IPS-NIHi7 (cell line): ENCODE results near the gene ZNF618.

Source experiments
- DNase-seq: peaks from one replicate; pipeline ENCODE4 v3.0.0; 2012; ENCODE audit warnings: mixed read lengths; ENCODE audit errors: extremely low spot score

Gene ZNF618

GRCh38 chr9:113934829-113935676 is 58.9 kb downstream of the ZNF618 start:
- DNase-seq = no peak

- DNase-seq = no peak
These were observed 59.7 kb downstream of the ZNF618 start for GRCh38 chr9:113935677-113936380.

- DNase-seq = no peak
These were observed 64.0 kb downstream of the ZNF618 start for GRCh38 chr9:113940077-113940476.

GRCh38 chr9:113941056-113941455 is 64.9 kb downstream of the ZNF618 start:
- DNase-seq = no peak

- no peak for DNase-seq
These were observed 65.4 kb downstream of the ZNF618 start for GRCh38 chr9:113941526-113941925.

- no peak for DNase-seq
These were observed 67.3 kb downstream of the ZNF618 start for GRCh38 chr9:113943112-113944009.

- no peak for DNase-seq
These were observed 69.7 kb downstream of the ZNF618 start for GRCh38 chr9:113945784-113946183.

GRCh38 chr9:113946496-113947115 is 70.5 kb downstream of the ZNF618 start:
- no peak for DNase-seq

- DNase-seq = no peak
These were observed 71.8 kb downstream of the ZNF618 start for GRCh38 chr9:113947941-113948340.

GRCh38 chr9:113948891-113949570 is 72.9 kb downstream of the ZNF618 start:
- no peak for DNase-seq

- DNase-seq = no peak
These were observed 73.5 kb downstream of the ZNF618 start for GRCh38 chr9:113949571-113950078.

- no peak for DNase-seq
These were observed 74.3 kb downstream of the ZNF618 start for GRCh38 chr9:113950195-113951031.

- DNase-seq = no peak
These were observed 74.9 kb downstream of the ZNF618 start for GRCh38 chr9:113951032-113951372.

- DNase-seq = no peak
These were observed 76.6 kb downstream of the ZNF618 start for GRCh38 chr9:113952676-113953075.

- no peak for DNase-seq
These were observed 77.4 kb downstream of the ZNF618 start for GRCh38 chr9:113953531-113953930.

- no peak for DNase-seq
These were observed 78.5 kb downstream of the ZNF618 start for GRCh38 chr9:113954591-113954990.

GRCh38 chr9:113955076-113955752 is 79.1 kb downstream of the ZNF618 start:
- no peak for DNase-seq

- DNase-seq = no peak
These were observed 80.8 kb downstream of the ZNF618 start for GRCh38 chr9:113956901-113957300.

- DNase-seq = no peak
These were observed 81.2 kb downstream of the ZNF618 start for GRCh38 chr9:113957351-113957750.
